ENCODE data around the gene TSR2. TPM values are rescaled to one million over a fixed set of nuclear protein-coding genes. Genes with fewer than 3 reads are reported as not detected.

The TSR2 gene
- total and polyA plus RNA-seq, 2 of the 8 experiments (the other 6 are each of a cell fraction or from before 2014, with no cell fraction given), result 15.1 to 44.2 TPM

GRCh38 chrX:54439960-54440871 lies at the start of gene TSR2 (continued):
- no peak for TF ChIP-seq CHD7 (IDR thresholded peaks at IDR 0.05; ENCODE audit: insufficient replicate concordance, low read length)
- no peak for TF ChIP-seq RNF2 (IDR thresholded peaks at IDR 0.05; ENCODE audit: borderline replicate concordance, low read depth, low read length, missing control alignments, poor library complexity, severe bottlenecking)
- no peak for TF ChIP-seq RFX5 (IDR thresholded peaks at IDR 0.05; ENCODE audit: borderline replicate concordance, low read depth, low read length)
- TF ChIP-seq SUZ12 (IDR thresholded peaks at IDR 0.05; ENCODE audit: low read length), result no peak
- no peak for TF ChIP-seq EGR1 (IDR thresholded peaks at IDR 0.05; ENCODE audit: borderline replicate concordance, low read depth, low read length)
- no peak for TF ChIP-seq SIRT6 (IDR thresholded peaks at IDR 0.05; ENCODE audit: low read length)
- TF ChIP-seq HDAC2 (IDR thresholded peaks at IDR 0.05; ENCODE audit: borderline replicate concordance in 1 of 2, low read depth in 2 of 2, low read length in 2 of 2), result no peak
- TF ChIP-seq EZH2 (IDR thresholded peaks at IDR 0.05; ENCODE audit: low read depth, low read length, severe bottlenecking), result no peak
